Smooth muscle cell (in vitro differentiated cells): ENCODE results near the gene BTG4. TPM values are rescaled to one million over a fixed set of nuclear protein-coding genes. Genes with fewer than 3 reads are reported as not detected.

Source experiments
- DNase-seq: peaks from one replicate; lab custom pipeline; 2025; ENCODE audit not compliant: unreplicated experiment; lab: John Stamatoyannopoulos, UW
- H2AFZ ChIP-seq: fragments of 200-600 bp; sonication (generic); 2 replicates; pipeline ENCODE4 v1.6.0; 2016; ENCODE audit warnings: antibody characterized with exemption, low read depth, mild to moderate bottlenecking
- H3F3A ChIP-seq: fragments of 200-600 bp; sonication (generic); 2 replicates; pipeline ENCODE4 v1.6.0; 2017; ENCODE audit warnings: antibody characterized with exemption, low read depth
- H3K27ac ChIP-seq: fragments of 200-600 bp; sonication (generic); 2 replicates; pipeline ENCODE4 v1.5.1; 2016; ENCODE audit warnings: low read depth, mild to moderate bottlenecking
- H3K27me3 ChIP-seq: fragments of 200-600 bp; sonication (generic); 2 replicates; pipeline ENCODE4 v1.6.1; 2016; ENCODE audit warnings: low read depth, mild to moderate bottlenecking
- H3K36me3 ChIP-seq: fragments of 200-600 bp; sonication (generic); 2 replicates; pipeline ENCODE4 v1.5.1; 2016; ENCODE audit warnings: low read depth
- H3K4me1 ChIP-seq: fragments of 200-600 bp; sonication (generic); 2 replicates; pipeline ENCODE4 v1.5.1; 2016; ENCODE audit warnings: low read depth
- H3K4me2 ChIP-seq: fragments of 200-600 bp; sonication (generic); 2 replicates; pipeline ENCODE4 v1.6.0; 2016; ENCODE audit warnings: mild to moderate bottlenecking
- H3K4me3 ChIP-seq: fragments of 200-600 bp; sonication (generic); 2 replicates; pipeline ENCODE4 v1.5.1; 2016; ENCODE audit warnings: mild to moderate bottlenecking
- H3K79me2 ChIP-seq: fragments of 200-600 bp; sonication (generic); 2 replicates; pipeline ENCODE4 v1.6.0; 2016; ENCODE audit warnings: low read depth, mild to moderate bottlenecking
- H3K9ac ChIP-seq: fragments of 200-600 bp; sonication (generic); 2 replicates; pipeline ENCODE4 v1.6.0; 2016; ENCODE audit warnings: low read depth
- H3K9me3 ChIP-seq: fragments of 200-600 bp; sonication (generic); replicated peaks from 2 replicates; pipeline ENCODE4 v1.5.1; 2016; ENCODE audit warnings: low read depth
- H4K20me1 ChIP-seq: fragments of 200-600 bp; sonication (generic); 2 replicates; pipeline ENCODE4 v1.6.0; 2016; ENCODE audit warnings: low read depth
- WGBS: methylation state at CpG from one replicate; pipeline ENCODE4 v1.1.7; 2016; ENCODE audit warnings: low lambda C conversion rate; 5-methylcytosine and 5-hydroxymethylcytosine counted together
- polyA plus RNA-seq: library from polyadenylated mRNA; unstranded; fragments of >200 nt; fragmentation: Nextera tagmentation; extraction: Ambion mirVana; gene quantifications from 2 replicates; pipeline ENCODE4 v1.2.1, GENCODE V29; 2016
- total RNA-seq: library from RNA; depleted of rRNA; stranded (reverse); fragments of >200 nt; gene quantifications from 2 replicates; pipeline ENCODE4 v1.2.3, GENCODE V29; 2014
- TF ChIP-seq, protein P1 (sequence below): fragments of 200-600 bp; sonication (generic); IDR thresholded peaks from 2 replicates; pipeline ENCODE4 v1.5.1; 2017; ENCODE audit warnings: borderline replicate concordance, mild to moderate bottlenecking, antibody characterized with exemption; ENCODE audit not compliant: insufficient read depth, poor library complexity, severe bottlenecking

The BTG4 gene
- total and polyA plus RNA-seq, 2 experiments from 2014 or later, result 0.21 TPM; not detected in 1

DNA sequence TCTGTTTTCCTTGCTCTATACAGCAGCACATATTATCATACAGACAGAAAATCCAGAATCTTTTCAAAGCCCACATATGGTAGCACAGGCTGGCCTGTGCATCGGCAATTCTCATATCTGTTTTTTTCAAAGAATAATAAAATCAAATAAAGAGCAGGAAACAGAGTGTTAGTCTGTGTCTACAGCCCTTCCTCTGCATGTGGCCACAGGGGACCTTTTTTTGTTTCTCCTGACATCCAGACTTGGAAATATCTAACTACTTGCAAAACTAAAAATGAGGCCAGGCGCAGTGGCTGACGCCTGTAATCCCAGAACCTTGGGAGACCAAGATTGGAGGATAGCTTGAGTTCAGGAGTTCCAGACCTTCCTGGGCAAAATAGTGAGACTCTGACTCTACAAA is 48.6 kb upstream of the BTG4 start:
- Histone ChIP-seq H3K27ac (no peak overlapping the region), H3K9ac (no peak overlapping the region)

DNA sequence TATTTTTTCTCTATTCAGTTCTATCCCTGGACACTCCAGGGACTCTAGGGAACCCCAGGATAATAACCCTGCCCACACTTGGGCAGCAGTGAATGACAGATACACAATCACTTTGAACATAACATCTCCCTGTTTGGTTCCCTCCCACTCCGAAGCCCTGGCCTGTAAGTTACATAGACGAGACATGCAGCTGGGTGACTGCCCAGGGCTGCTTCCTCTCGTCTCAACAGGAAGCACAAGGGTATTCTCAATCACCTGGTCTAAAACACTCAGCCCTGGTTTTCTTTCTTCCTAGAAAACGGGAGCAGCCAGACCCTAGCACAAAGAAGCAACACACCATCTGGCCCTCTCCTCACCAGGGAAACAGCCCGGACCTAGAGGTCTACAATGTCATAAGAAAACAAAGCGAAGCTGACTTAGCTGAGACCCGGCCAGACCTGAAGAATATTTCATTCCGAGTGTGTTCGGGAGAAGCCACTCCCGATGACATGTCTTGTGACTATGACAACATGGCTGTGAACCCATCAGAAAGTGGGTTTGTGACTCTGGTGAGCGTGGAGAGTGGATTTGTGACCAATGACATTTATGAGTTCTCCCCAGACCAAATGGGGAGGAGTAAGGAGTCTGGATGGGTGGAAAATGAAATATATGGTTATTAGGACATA is 47.7 kb upstream of the BTG4 start:
- H4K20me1 ChIP-seq, result no peaks in the 10 kb centered on the region
- no peak overlapping the region for H3K4me2 ChIP-seq
- no peak overlapping the region for H2AFZ ChIP-seq
- no peaks in the 10 kb centered on the region for H3F3A ChIP-seq
- H3K27me3 ChIP-seq, result no peaks in the 10 kb centered on the region
- no peak overlapping the region for H3K9ac ChIP-seq
- peaks cover 2% of the 10 kb centered on the region for H3K36me3 ChIP-seq
- no peaks in the 10 kb centered on the region for H3K9me3 ChIP-seq
- TF ChIP-seq, protein P1, sequence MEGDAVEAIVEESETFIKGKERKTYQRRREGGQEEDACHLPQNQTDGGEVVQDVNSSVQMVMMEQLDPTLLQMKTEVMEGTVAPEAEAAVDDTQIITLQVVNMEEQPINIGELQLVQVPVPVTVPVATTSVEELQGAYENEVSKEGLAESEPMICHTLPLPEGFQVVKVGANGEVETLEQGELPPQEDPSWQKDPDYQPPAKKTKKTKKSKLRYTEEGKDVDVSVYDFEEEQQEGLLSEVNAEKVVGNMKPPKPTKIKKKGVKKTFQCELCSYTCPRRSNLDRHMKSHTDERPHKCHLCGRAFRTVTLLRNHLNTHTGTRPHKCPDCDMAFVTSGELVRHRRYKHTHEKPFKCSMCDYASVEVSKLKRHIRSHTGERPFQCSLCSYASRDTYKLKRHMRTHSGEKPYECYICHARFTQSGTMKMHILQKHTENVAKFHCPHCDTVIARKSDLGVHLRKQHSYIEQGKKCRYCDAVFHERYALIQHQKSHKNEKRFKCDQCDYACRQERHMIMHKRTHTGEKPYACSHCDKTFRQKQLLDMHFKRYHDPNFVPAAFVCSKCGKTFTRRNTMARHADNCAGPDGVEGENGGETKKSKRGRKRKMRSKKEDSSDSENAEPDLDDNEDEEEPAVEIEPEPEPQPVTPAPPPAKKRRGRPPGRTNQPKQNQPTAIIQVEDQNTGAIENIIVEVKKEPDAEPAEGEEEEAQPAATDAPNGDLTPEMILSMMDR, result no peak
- peaks cover 6% of the 10 kb centered on the region for H3K4me1 ChIP-seq
- DNase-seq, result no peak
- H3K4me3 ChIP-seq, result no peak overlapping the region
- 94% methylated on average over 11 of the region's 11 CpGs for WGBS
- no peak overlapping the region for H3K27ac ChIP-seq
- H3K79me2 ChIP-seq, result no peaks in the 10 kb centered on the region

More for the DNA sequence above, 48.6 kb upstream of the BTG4 start:
- TF ChIP-seq, protein P1, result no peak
- no peaks in the 10 kb centered on the region for H3F3A ChIP-seq
- H3K4me3 ChIP-seq, result no peak overlapping the region
- DNase-seq, result no peak
- no peak overlapping the region for H2AFZ ChIP-seq
- H4K20me1 ChIP-seq, result no peaks in the 10 kb centered on the region
- no peak overlapping the region for H3K4me2 ChIP-seq
- H3K79me2 ChIP-seq, result no peaks in the 10 kb centered on the region
- H3K36me3 ChIP-seq, result no peaks in the 10 kb centered on the region
- no peaks in the 10 kb centered on the region for H3K27me3 ChIP-seq
- H3K4me1 ChIP-seq, result peaks cover 6% of the 10 kb centered on the region
- 93% methylated on average over 3 of the region's 3 CpGs for WGBS
- no peaks in the 10 kb centered on the region for H3K9me3 ChIP-seq

DNA sequence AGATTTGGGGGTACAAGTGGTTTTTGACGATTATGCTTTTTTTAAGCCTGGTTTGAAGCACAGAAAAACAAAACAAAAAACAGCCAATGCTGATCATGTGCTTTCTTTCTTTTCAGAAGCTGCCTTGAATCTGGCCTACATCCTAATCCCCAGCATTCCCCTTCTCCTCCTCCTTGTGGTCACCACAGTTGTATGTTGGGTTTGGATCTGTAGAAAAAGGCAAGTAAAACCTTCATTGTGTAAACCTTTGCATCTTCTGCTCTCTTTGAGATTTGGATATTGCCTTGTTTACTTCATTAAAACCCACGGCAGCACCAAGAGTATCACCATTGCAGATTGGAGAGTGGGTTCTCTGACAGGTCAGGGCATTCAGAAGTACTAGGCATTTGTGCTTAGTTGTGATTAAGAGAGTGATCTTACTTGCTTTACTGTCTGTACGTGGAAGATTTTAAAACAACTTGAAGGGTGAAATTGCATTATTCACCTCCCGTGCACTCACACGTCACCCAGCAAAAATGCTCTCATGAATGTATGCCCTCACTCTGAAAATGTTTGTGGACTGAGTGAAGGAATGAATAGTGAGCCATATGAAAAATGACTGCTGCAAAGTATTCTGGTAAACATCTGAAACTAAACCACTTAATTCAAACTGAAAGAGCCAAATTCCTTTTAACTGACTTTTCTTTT is 45.4 kb upstream of the BTG4 start:
- H3K27ac ChIP-seq, result peak overlapping the region; percentile 74

More for the DNA sequence above, 45.4 kb upstream of the BTG4 start:
- H3F3A ChIP-seq, result no peaks in the 10 kb centered on the region
- H3K36me3 ChIP-seq, result peaks cover 7% of the 10 kb centered on the region
- no peaks in the 10 kb centered on the region for H3K79me2 ChIP-seq
- H3K9me3 ChIP-seq, result no peaks in the 10 kb centered on the region
- WGBS, result 71% methylated on average over 5 of the region's 5 CpGs
- DNase-seq, result no peak
- H3K27me3 ChIP-seq, result no peaks in the 10 kb centered on the region
- H3K4me3 ChIP-seq, result no peak overlapping the region
- no peak overlapping the region for H2AFZ ChIP-seq
- no peaks in the 10 kb centered on the region for H4K20me1 ChIP-seq
- peaks cover 6% of the 10 kb centered on the region for H3K4me1 ChIP-seq
- TF ChIP-seq, protein P1, result no peak
- H3K9ac ChIP-seq, result peak overlapping the region; percentile 30
- H3K4me2 ChIP-seq, result peak overlapping the region; percentile 3
